GM12878 (cell line): ENCODE data around the gene TMEM132D. TPM values are rescaled to one million over a fixed set of nuclear protein-coding genes. Genes with fewer than 3 reads are reported as not detected.

ENCODE experiments used
- ATAC-seq: fragments of 200-7000 bp; cut with Tn5 transposase; 3 replicates; pipeline ENCODE4 v1.9.1; 2020; ENCODE audit warnings: mild to moderate bottlenecking, moderate library complexity
- BruUV-seq: library from RNA; stranded (reverse); fragments of 400-500 nt; replicated peaks from 2 replicates; lab custom pipeline; 2021; lab: Mats Ljungman, UMichigan
- CTCF ChIA-PET: fragments of 300-600 bp; sonication (Branson Sonifier 250); formaldehyde crosslinking; extraction: SDS; loops from one replicate; lab custom pipeline; 2021; ENCODE audit warnings: inconsistent platforms; lab: Yijun Ruan, JAX
- POLR2A ChIA-PET: fragments of 350-600 bp; formaldehyde crosslinking; extraction: SDS; loops from one replicate; lab custom pipeline; 2021; ENCODE audit warnings: inconsistent platforms; lab: Charles Lee
- RAD21 ChIA-PET: fragments of 300-600 bp; sonication (Branson Sonifier 250); formaldehyde crosslinking; loops from one replicate; lab custom pipeline; 2023; ENCODE audit warnings: antibody characterized with exemption; ENCODE audit not compliant: unreplicated experiment; lab: Charles Lee
- SMC1A ChIA-PET: fragments of 300-600 bp; sonication (Branson Sonifier 250); formaldehyde crosslinking; loops from one replicate; lab custom pipeline; 2023; ENCODE audit not compliant: unreplicated experiment, uncharacterized antibody; lab: Charles Lee
- DNase-seq: peaks from one replicate; pipeline ENCODE4 v3.0.0-alpha.2; 2011; ENCODE audit warnings: low read depth, low spot score
- FAIRE-seq: peaks from 3 replicates; lab custom pipeline; 2011; peaks lifted over from hg19 to GRCh38; lab: Jason Lieb, UNC
- H2AFZ ChIP-seq: 2 replicates; pipeline ENCODE4 v1.6.0; 2011; ENCODE audit warnings: low read depth, low read length, control low read depth; ENCODE audit not compliant: control insufficient read depth
- H3K27ac ChIP-seq: 2 replicates; pipeline ENCODE4 v1.5.1; 2011; ENCODE audit warnings: control low read depth; ENCODE audit not compliant: control insufficient read depth, insufficient read depth
- H3K27me3 ChIP-seq, 2 experiments: replicated peaks in 1 of 2; 2 replicates each; pipeline versions ENCODE4 v1.6.0 to v1.6.1; 2011; ENCODE audit warnings: low read length in 1 of 2; ENCODE audit not compliant: control insufficient read depth in 2 of 2, insufficient read depth in 2 of 2
- H3K36me3 ChIP-seq, 2 experiments: 2 replicates each; pipeline ENCODE4 v1.5.1; 2011; ENCODE audit warnings: low read length in 1 of 2; ENCODE audit not compliant: control insufficient read depth in 2 of 2, insufficient read depth in 2 of 2
- H3K4me1 ChIP-seq: 2 replicates; pipeline ENCODE4 v1.6.1; 2011; ENCODE audit warnings: mild to moderate bottlenecking, low read length, moderate library complexity, mixed read lengths; ENCODE audit not compliant: control insufficient read depth, insufficient read depth
- H3K4me2 ChIP-seq: 2 replicates; pipeline ENCODE4 v1.6.0; 2011; ENCODE audit warnings: control low read depth; ENCODE audit not compliant: control insufficient read depth, insufficient read depth
- H3K4me3 ChIP-seq: fragments of 200-600 bp; sonication (generic); 2 replicates; pipeline ENCODE4 v1.5.1; 2016
- H3K79me2 ChIP-seq: 2 replicates; pipeline ENCODE4 v1.6.0; 2011; ENCODE audit warnings: low read length; ENCODE audit not compliant: control insufficient read depth, insufficient read depth
- H3K9ac ChIP-seq: 2 replicates; pipeline ENCODE4 v1.8.0; 2011; ENCODE audit warnings: low read length, control low read depth, mixed read lengths; ENCODE audit not compliant: control insufficient read depth, insufficient read depth
- H3K9me3 ChIP-seq: replicated peaks from 3 replicates; pipeline ENCODE4 v1.5.1; 2011; ENCODE audit warnings: mild to moderate bottlenecking, low read length; ENCODE audit not compliant: control insufficient read depth, insufficient read depth
- H4K20me1 ChIP-seq: 2 replicates; pipeline ENCODE4 v1.6.0; 2011; ENCODE audit not compliant: control insufficient read depth, insufficient read depth
- BCL3 ChIP-seq: IDR thresholded peaks from 2 replicates; pipeline ENCODE4 v1.6.1; 2011; ENCODE audit warnings: borderline replicate concordance, low read depth, mild to moderate bottlenecking, moderate library complexity, low read length; ENCODE audit not compliant: insufficient read depth, poor library complexity, severe bottlenecking
- CHD1 ChIP-seq: IDR thresholded peaks from 2 replicates; pipeline ENCODE4 v1.6.1; 2012; ENCODE audit warnings: low read depth, low read length, improper control_type of control experiment
- CHD4 ChIP-seq: fragments of 200-600 bp; sonication (generic); IDR thresholded peaks from 2 replicates; pipeline ENCODE4 v1.6.1; 2016; ENCODE audit warnings: mild to moderate bottlenecking
- CTCF ChIP-seq, 3 experiments: IDR thresholded peaks in 2 of 3; conservative IDR thresholded peaks in 1 of 3; 2 replicates each; pipeline ENCODE4 v1.5.1; 2011; ENCODE audit warnings: low read depth in 3 of 3, low read length in 3 of 3, mild to moderate bottlenecking in 3 of 3, control low read depth in 2 of 3, moderate library complexity in 2 of 3, inconsistent platforms in 1 of 3, mixed read lengths in 1 of 3; ENCODE audit not compliant: control insufficient read depth in 2 of 3, insufficient read depth in 1 of 3; ENCODE audit errors: extremely low read depth in 1 of 3
- HDGF ChIP-seq: fragments of 450-650 bp; IDR thresholded peaks from 2 replicates; pipeline ENCODE4 v1.6.1; 2016; ENCODE audit warnings: antibody characterized with exemption
- JUND ChIP-seq: IDR thresholded peaks from 2 replicates; pipeline ENCODE4 v1.6.1; 2012; ENCODE audit warnings: low read depth, mild to moderate bottlenecking, low read length, improper control_type of control experiment, moderate library complexity
- MAX ChIP-seq: IDR thresholded peaks from 2 replicates; pipeline ENCODE4 v1.6.1; 2012; ENCODE audit warnings: low read depth, low read length, improper control_type of control experiment
- MYB ChIP-seq: fragments of 150-350 bp; IDR thresholded peaks from 2 replicates; pipeline ENCODE4 v1.6.1; 2014; ENCODE audit warnings: mild to moderate bottlenecking, low read depth, low read length, borderline replicate concordance
- MYC ChIP-seq: IDR thresholded peaks from 2 replicates; pipeline ENCODE4 v1.6.1; 2011; ENCODE audit warnings: mild to moderate bottlenecking, low read length, moderate library complexity, inconsistent platforms; ENCODE audit not compliant: insufficient read depth, insufficient replicate concordance, insufficient read length, severe bottlenecking
- NBN ChIP-seq: fragments of 450-650 bp; IDR thresholded peaks from 2 replicates; pipeline ENCODE4 v1.6.1; 2016
- NR2C1 ChIP-seq: fragments of 450-650 bp; IDR thresholded peaks from 2 replicates; pipeline ENCODE4 v1.6.1; 2017; ENCODE audit warnings: antibody characterized with exemption, mild to moderate bottlenecking, moderate library complexity
- PKNOX1 ChIP-seq: fragments of 450-650 bp; IDR thresholded peaks from 2 replicates; pipeline ENCODE4 v1.6.1; 2016; ENCODE audit warnings: mild to moderate bottlenecking
- POLR2AphosphoS2 ChIP-seq: IDR thresholded peaks from 2 replicates; pipeline ENCODE4 v1.6.1; 2011; ENCODE audit warnings: low read depth, mild to moderate bottlenecking, low read length, improper control_type of control experiment, moderate library complexity
- RAD21 ChIP-seq: IDR thresholded peaks from 2 replicates; pipeline ENCODE4 v1.6.1; 2011; ENCODE audit warnings: mild to moderate bottlenecking, low read depth, low read length, moderate library complexity; ENCODE audit not compliant: insufficient read depth
- RCOR1 ChIP-seq: conservative IDR thresholded peaks from 2 replicates; pipeline ENCODE4 v1.6.1; 2012; ENCODE audit warnings: low read depth, low read length, improper control_type of control experiment
- YBX1 ChIP-seq: fragments of 450-650 bp; IDR thresholded peaks from 2 replicates; pipeline ENCODE4 v1.6.1; 2016; ENCODE audit warnings: antibody characterized with exemption
- ZNF217 ChIP-seq: fragments of 450-650 bp; IDR thresholded peaks from 2 replicates; pipeline ENCODE4 v1.6.1; 2017; ENCODE audit warnings: antibody characterized with exemption, mild to moderate bottlenecking
- ZNF622 ChIP-seq: fragments of 450-650 bp; IDR thresholded peaks from 2 replicates; pipeline ENCODE4 v1.6.1; 2017; ENCODE audit warnings: mild to moderate bottlenecking, inconsistent platforms
- WGBS: methylation state at CpG from one replicate; pipeline ENCODE4 v1.1.6; 2016; ENCODE audit warnings: low lambda C conversion rate; ENCODE audit not compliant: insufficient replicate concordance, insufficient coverage; ENCODE audit errors: missing lambda C conversion rate; 5-methylcytosine and 5-hydroxymethylcytosine counted together
- in situ Hi-C: fragments of 300-500 bp; cut with MboI; formaldehyde crosslinking; loops from 9 replicates; pipeline ENCODE4 v1.14.3; 2018; ENCODE audit warnings: mixed read lengths
- intact Hi-C: fragments of 100-400 bp; cut with micrococcal nuclease; formaldehyde crosslinking; loops from one replicate; pipeline ENCODE4 v1.14.2; 2022; ENCODE audit not compliant: unreplicated experiment
- polyA plus RNA-seq, 11 experiments: library from polyadenylated mRNA; depleted of rRNA in 4 of 11; unstranded in 6 of 11; stranded (reverse) in 5 of 11; fragments of >200 nt; fragmentation: Nextera tagmentation in 4 of 11; fragmentation: Illumina TruSeq in 1 of 11; extraction: Ambion mirVana in 4 of 11; extraction: Trizol in 1 of 11; gene quantifications; 1 replicate in 1 of 11; 2 replicates in 10 of 11; pipeline versions ENCODE4 v1.2.1 to v1.2.3, GENCODE V29; 2011 to 2016; ENCODE audit warnings: inconsistent platforms in 2 of 11, missing spikeins in 2 of 11, low read depth in 1 of 11
- total RNA-seq, 4 experiments: library from RNA; depleted of rRNA in 3 of 4; stranded (reverse); fragments of >200 nt in 3 of 4; fragmentation: Illumina TruSeq in 1 of 4; extraction: Trizol in 1 of 4; gene quantifications; 2 replicates each; pipeline versions ENCODE4 v1.2.1 to v1.2.3, GENCODE V29; 2013 to 2021

TMEM132D gene
- total and polyA plus RNA-seq, 10 of the 15 experiments (the other 5 are each of a cell fraction or from before 2014, with no cell fraction given): under 0.01 to 0.12 (median 0.02) TPM; not detected in 3

- Histone ChIP-seq H3K36me3 (no peaks in the 10 kb centered on the region), H3K9ac (no peak overlapping the region), H2AFZ (no peak overlapping the region), H3K9me3 (no peaks in the 10 kb centered on the region), H4K20me1 (no peaks in the 10 kb centered on the region), H3K4me2 (no peak overlapping the region), H3K4me3 (no peak overlapping the region), H3K27ac (no peak overlapping the region), H3K79me2 (no peaks in the 10 kb centered on the region), H3K27me3 (no peaks in the 10 kb centered on the region), H3K4me1 (no peaks in the 10 kb centered on the region)
- intact Hi-C loops (no loop called here), in situ Hi-C loops (no loop called here)
- ChIA-PET CTCF (no interaction called here), RAD21 (no interaction called here), POLR2A (no interaction called here), SMC1A (no interaction called here)
- 56% methylated on average over 67 of the region's 93 CpGs for WGBS
- no TSS peak for BruUV-seq
- TF ChIP-seq CHD1 (no peak), MAX (no peak), MYC (no peak), ZNF622 (no peak), JUND (no peak), CTCF (IDR thresholded peaks at IDR 0.05 in 2 of 3, conservative IDR thresholded peaks at IDR 0.05 in 1 of 3; ENCODE audit: control insufficient read depth in 2 of 3, extremely low read depth in 1 of 3, insufficient read depth in 1 of 3, low read depth in 3 of 3, low read length in 3 of 3) (no peak), RCOR1 (no peak), YBX1 (no peak), BCL3 (no peak), NR2C1 (no peak), MYB (no peak), ZNF217 (no peak), CHD4 (no peak), HDGF (no peak), NBN (no peak), PKNOX1 (no peak), POLR2AphosphoS2 (no peak), RAD21 (no peak)
- FAIRE-seq (no peak), ATAC-seq (no peak), DNase-seq (no peak)
These were observed 506 bp downstream of the TMEM132D start for GRCh38 chr12:129903092-129903945.
